Endometrium (tissue), 2 donors: Measurements from ENCODE around the gene BICC1.
A peak's percentile ranks its signal among the peaks of the same experiment; 100 is the strongest.
"Not testable (repeated sequence)": the region's sequence is repeated elsewhere in the genome, so short reads cannot be mapped to it uniquely, and the experiment has no call there.

ENCODE experiments used
- FAIRE-seq: peaks from 2 replicates; lab custom pipeline; 2012; peaks lifted over from hg19 to GRCh38; lab: Jason Lieb, UNC
- donor health status: control.
- donor health status: control.

The BICC1 gene

DNA sequence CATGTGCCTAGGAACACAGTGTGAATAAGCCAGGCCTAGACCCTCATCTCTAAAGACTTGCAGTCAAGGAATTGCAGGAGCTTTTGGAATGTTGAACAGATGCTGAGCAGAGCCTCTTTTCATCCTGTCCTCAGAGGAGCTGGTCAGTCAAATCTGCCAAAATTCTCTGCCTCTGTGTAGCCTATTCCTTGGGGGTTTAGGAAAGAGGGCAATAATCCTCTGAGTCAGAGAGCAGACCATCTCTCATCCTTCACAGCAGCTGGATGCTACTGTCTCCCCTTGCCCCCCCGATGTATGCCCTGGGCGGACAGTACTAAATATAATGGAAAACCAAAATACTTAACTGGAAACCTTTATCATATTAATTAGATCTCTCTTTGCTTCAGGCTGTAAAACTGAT is 52.6 kb downstream of the BICC1 start:
- peak; percentile 18 for FAIRE-seq

DNA sequence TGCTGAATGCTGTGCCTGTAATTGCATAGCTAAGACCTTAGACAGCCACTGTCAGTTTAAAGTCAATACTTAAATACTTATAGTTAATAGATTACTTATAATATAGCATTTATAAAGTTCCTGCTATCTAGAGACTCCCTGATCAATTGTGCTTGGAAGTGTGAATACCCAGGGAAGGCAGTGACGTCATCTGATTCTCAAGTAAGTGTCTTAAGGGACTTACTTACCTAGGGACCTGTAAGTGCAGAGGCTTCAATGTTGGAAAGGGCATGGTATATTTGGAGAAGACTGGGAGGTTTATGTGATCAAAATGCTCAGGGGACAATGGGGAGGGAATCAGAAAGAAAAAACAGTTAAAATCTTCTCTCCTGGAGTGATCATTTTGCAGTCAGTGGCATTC is 55.0 kb downstream of the BICC1 start:
- no peak for FAIRE-seq

- no peak for FAIRE-seq
Observed at GRCh38 chr10:58568428-58568935, 55.8 kb downstream of the BICC1 start.

DNA sequence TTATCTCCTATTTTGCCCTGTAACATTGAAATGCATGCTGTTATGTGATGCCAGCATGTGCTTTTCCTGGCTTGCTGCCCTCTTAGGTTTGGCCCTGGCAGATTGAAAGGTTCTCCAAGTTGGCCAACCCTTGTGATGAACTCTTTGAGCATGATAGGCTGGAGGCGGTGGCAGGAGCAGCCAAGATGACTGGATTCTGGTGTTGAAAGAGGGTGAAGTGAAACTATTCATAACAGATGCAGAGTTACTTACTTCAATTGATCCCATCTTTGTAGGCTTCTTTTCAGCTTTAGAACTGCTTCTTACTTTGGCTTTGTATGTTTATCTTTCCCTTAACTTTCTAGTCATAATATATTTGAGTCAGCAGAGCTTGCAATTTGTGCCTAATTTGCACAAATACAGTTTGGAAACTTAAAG is 57.6 kb downstream of the BICC1 start:
- FAIRE-seq: no peak

GRCh38 chr10:58570979-58571378 is 58.3 kb downstream of the BICC1 start:
- no peak for FAIRE-seq

GRCh38 chr10:58573144-58573543 is 60.5 kb downstream of the BICC1 start:
- no peak for FAIRE-seq

DNA sequence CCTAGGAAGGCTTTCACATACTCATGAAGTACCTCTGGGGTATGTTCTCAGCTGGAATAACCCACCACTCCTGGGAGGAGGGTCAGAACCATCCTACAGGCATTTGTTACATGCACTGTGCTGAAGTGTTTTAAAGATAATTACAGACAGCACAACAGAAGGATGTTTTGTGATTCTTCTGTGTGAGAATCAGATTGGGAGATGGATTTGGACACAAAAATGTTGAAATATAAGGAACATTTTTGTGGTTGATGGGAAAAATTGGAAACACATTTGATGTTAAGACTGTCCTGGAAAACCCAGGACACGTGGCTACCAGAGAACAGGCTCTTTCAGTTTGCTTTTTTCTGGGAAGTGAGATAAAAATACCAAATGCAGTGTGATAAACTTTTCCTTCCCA is 61.4 kb downstream of the BICC1 start:
- FAIRE-seq: peak; percentile 54

DNA sequence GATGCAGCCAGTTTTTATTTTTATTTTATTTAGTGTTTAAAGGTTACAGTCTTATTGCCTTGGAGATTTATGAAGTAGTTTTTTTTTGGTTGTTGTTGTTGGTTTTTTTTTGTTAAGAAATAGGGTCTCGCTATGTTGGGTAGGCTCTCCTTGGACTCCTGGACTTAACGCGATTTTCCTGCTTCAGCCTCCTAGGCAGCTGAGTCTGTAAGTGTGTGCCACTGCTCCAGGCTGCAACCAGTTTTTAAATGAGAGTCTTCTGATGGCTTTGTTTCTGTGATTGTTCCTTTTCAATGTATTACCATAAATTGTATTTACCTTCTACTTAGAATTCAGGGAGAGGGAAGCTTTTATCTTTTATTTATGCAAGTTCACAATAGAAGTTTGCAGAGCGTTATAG is 62.8 kb downstream of the BICC1 start:
- FAIRE-seq: no peak

DNA sequence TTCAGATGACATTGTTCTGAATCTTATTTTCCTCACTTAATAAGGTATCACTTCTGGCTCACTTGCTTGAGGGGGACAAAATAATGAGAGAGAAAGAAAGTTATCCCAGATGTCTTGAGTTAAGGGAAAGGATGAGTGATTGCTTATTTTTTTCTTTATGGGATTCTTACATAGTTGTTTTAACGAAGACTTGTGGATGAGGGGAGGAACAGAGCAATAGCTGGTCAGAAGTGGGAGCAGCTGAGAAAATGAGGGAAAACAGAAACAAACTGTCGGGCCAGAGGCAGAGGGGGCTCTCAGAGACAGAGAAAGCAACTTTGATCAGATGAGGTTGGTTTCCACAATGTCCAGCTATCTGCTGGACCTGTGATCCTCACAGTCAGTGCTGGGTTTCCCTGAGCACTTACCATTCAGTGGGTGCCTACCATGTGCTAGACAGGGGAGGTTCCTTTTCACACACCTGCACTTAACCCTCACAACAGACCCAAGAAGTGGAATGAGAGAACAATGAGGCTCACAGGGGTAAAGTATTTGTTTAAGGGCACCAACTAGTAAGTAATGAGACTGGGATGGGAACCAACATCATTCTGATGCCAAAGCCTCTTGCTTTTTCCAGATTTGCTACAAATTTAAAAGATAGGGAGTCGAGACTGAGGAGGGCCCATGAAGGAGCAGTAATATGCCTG is 64.2 kb downstream of the BICC1 start:
- FAIRE-seq: peak; percentile 86

DNA sequence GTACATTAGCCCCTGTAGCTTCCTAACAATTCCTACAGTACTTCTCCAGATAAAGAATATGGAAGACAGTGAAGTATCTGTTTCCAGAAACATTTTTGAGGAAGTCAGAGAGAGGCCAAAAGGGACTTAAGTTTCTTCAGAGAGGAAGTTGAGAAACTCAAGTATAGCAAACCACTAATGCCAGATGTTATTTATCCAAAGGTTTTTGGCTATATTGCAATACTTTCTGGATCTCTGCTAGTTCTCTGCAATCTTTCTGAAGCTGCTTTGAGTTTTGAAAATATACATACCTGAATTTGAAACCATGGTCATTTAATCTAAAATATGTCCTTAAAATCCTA is 64.7 kb downstream of the BICC1 start:
- FAIRE-seq: peak; percentile 82

- no peak for FAIRE-seq
Observed at GRCh38 chr10:58578366-58578765, 65.7 kb downstream of the BICC1 start.

DNA sequence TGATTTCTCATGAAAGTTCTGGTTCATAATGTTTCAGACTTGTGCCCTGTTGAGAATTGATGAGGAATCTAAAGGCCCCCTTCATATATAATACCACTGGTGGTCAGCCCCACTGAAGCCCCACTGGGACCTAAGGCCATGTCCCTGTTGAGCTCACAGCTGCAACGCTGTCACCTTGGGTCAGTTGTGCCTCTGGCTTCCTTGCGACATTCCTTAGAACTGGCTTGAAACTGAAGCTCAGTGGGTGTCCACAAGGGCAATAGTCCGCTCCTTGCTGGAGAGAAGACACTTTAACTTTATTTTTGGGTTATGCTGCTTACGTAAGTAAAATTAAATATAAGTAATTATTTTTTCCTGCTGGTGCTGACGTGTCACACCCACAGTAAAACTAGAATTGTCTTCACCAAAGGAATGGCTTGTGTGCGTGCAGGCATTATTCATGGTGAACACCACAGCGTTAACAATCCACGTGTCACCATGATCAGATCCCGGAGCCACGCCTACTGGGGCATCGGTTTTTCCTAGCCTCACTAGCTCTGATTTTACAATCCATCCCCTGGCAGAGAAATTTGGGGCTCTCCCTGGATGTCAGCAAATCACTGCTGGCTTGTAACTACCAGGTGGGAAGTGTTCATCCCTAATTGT is 66.5 kb downstream of the BICC1 start:
- FAIRE-seq: no peak

DNA sequence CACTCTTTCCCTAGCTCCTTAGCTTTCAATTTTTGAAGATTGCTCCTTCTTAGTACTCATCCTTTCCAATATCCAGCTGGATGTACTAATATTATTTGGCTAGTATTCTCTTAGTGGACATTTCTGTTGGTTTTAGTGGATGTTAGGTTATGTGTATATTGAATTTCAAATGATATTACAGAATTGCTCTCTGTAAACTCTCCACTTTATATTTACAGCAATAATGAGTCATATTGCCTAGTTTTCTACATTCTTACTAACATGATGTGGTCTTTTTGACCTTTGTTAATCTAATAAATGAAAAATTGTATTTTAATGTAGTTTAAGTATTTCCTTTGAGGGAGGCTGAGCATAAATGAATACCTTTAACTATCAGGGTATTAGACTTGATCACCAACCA is 69.4 kb downstream of the BICC1 start:
- FAIRE-seq: no peak

GRCh38 chr10:58585435-58585834 is 72.8 kb downstream of the BICC1 start:
- no peak for FAIRE-seq

GRCh38 chr10:58586282-58587245 is 73.9 kb downstream of the BICC1 start:
- no peak for FAIRE-seq

DNA sequence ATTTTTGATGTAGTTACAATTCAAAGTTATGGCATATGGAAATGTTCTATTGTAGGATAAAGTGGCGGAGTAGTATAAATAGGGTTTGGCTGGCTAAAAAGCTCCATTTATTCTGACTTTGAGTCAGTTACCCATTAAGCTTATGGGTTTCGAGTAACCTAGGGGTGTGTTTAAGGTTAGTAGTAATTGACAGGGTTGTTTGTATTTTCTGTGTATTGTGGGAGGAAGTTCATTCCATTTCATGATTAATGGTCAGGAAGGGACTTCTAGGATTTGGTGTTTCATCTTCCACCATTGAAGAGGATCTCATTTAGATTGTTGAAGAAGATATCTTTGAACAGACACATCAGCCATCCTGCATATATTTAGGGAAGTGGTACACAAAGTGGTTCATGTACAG is 75.0 kb downstream of the BICC1 start:
- FAIRE-seq: no peak

GRCh38 chr10:58588673-58589265 is 76.1 kb downstream of the BICC1 start:
- no peak for FAIRE-seq

DNA sequence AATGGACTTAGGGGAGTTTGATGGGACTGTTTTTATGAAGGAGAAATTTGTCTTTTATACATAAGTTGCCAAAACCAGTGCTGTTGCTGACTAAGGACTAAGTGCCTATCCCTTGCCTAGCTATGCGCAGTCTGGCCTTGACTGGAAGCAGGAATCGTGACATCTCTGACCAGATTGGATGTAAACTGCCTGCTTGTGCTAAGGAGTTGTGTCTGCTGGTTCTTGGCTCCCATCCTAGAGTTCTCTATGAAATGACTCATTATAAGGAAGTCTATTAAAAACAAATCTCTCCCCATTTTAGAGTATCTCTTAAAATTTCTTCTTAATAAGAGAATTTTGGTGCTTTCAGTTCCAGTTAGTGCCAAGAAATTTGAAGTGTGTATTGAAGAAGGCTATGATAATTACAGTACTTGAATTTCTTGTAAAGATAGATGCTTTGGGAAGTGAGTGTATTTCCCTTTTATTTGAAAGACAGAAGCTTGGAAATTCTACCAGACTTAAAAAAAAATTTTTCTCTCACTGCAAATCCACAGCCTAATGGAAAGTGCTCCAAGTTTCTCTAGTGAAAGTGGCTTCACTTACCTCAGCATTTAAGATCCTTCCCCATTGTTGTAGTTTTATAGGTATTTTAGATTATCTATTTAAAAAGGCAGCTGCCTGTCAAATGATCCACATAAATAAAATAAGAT is 77.6 kb downstream of the BICC1 start:
- FAIRE-seq: peak; percentile 84

DNA sequence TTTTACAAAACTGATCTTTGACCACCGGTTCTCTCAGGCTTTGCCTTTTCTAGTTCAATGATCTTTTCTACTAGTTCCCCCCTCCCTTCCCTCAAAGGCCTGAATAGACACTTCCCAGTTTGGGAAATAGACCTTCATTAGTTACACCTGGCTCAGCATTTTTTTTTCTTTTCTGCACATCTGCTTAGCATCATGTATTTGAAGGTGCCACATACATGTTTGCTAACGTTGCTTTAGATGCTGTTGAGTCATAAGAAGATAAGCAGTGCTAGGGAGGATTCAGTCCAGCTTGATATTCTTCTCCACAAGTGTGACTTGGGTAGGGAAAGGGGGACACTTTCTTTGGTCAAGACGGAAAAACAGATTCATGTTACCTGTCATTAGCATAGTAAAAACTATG is 78.3 kb downstream of the BICC1 start:
- no peak for FAIRE-seq

DNA sequence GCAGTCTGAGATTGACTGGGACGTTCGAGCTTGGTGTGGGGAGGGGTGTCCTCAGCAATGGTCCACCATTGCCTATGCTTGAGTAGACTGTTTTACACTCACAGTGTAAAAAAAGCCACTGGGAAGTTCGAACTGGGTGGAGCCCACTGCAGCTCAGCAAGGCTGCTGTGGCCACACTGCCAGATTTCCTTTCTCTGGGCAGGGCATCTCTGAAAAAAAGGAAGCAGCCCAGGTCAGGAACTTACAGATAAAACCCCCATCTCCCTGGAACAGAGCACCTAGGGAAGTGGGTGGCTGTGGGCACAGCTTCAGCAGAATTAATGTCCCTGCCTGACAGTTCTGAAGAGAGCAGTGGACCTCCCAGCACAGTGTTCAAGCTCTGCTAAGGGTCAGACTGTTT is 80.3 kb downstream of the BICC1 start:
- no peak for FAIRE-seq

DNA sequence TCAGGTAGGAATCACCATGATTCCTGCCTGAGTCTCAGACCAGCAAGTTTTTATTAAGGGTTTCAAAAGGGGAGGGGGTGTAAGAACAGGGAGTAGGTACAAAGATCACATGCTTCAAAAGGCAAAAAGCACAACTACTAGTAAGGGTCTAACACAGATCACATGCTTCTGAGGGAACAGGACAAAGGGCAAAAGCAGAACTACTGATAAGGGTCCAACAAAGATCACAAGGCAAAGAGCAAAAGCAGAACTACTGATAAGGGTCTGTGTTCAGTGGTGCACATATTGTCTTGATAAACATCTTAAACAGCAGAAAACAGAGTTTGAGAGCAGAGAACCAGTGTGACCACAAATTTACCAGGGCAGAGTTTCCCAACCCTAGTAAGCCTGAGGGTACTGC is 84.5 kb downstream of the BICC1 start:
- not testable (repeated sequence) for FAIRE-seq
